Measurements from ENCODE around the gene HSPA4L. TPM values are rescaled to one million over a fixed set of nuclear protein-coding genes. Genes with fewer than 3 reads are reported as not detected.

HSPA4L gene
- polyA plus RNA-seq, 1 donor = 7.1 TPM

- DNase-seq = peak; percentile 23
Measured at GRCh38 chr4:127870688-127871087, 88.6 kb downstream of the HSPA4L start.

DNA sequence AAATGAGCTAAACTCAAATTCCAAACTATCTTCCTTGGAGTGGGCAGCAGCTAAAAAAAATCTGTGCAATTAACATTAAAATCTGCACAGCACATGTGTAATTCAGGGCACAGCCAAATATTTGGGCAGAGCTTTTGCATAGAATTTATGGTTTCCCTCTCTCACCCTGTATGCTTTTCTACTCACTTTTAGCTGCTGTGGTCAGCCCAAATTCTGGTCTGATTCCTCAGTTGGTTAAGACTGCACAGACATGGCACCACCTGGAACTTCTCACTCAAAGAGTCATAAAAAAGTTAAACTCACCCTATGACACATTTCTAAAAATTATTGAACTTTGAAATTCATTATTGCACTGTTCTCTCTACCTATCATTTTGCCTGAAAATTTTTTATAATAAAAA, 93.7 kb downstream of the HSPA4L start:
- no peak for DNase-seq

DNA sequence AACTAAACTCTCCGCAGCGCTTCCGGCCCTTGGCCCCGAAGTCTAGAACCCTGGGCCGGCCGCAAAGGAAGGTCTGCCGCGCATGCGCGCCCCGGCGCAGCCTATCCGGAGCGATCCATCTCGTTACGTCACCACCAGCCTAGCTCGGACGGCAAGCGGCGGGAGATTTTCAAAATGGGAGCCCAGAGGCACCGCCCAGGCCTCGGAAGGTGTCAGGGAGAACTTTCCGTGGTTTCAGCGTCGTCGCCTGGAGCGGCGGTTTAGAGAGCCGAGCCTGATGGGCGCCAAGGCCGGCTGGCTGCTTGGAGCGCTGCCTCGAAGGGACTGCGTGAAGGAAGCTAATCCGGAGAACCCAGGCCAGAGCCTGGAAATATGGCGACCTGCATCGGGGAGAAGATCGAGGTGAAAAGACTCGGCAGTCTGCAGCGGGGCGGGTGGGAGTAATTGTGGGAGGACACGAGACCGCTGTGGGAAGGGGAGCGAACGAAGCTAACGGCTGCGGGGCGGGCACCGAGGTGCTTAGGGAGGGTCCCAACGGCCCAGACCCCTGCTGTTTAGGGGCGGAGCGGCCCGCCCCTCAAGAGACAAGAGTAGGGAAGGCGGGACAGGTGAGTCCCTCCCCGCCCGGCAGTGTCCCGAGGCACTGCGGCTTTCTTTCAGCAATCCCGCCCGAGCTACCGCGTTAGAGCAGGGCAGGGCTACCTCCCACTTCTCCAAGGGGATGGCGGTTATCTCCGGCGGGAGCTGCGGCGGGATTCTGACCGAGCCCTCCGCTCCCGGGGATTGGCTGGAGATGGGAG, 98.8 kb downstream of the HSPA4L start, which contains the start of gene PLK4:
PLK4 (plus strand) TSS at position 131 of the 800 bp plus-strand sequence; CDS start at position 373, 242 bp downstream.
- peak; percentile 98 for DNase-seq

DNA sequence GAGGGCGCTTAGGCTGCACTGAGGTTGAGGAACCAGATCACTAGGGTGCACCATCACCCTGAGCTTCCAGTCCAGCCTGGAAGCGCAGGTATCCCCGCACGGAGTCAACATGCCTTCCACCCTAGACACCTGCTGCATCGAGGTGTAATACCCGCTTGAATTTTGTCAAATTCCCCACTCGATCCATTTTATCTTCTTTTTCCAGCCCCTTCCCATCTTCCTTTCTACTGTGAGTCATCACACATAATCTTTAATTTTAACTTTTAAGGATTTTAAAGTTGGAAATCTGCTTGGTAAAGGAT, 99.4 kb downstream of the HSPA4L start:
- DNase-seq = no peak

DNA sequence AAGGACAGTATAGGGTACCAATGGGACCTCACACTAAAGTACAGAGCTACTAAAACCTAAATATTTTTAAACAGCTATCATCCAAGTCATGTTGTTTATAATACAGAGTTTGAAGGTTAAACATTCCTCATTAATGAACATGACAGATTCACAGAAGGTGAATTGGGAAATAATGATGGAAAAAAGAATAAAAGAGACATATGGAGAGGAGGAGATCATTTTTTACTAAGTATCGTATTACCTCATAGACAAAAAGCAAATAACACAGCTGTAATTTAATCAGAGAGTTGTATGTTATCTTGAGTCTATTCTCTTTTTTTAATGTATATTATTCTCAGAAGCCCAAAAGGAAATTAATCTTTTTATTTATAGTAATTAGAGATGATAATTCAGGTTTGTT, 106.4 kb downstream of the HSPA4L start:
- no peak for DNase-seq

- no peak for DNase-seq
Measured at GRCh38 chr4:127889903-127890302, 107.8 kb downstream of the HSPA4L start.

Other genes starting within 250 kb of the HSPA4L start
- gene INTU, start 149.4 kb upstream of the HSPA4L start, polyA plus RNA-seq (ENCODE audit: insufficient read length) = 10.3 TPM
- not detected for gene SLC25A31, start 51.9 kb upstream of the HSPA4L start, polyA plus RNA-seq (ENCODE audit: insufficient read length)
- gene PLK4, start 98.6 kb downstream of the HSPA4L start, polyA plus RNA-seq (ENCODE audit: insufficient read length) = 8.8 TPM
- gene MFSD8, start 182.9 kb downstream of the HSPA4L start, polyA plus RNA-seq (ENCODE audit: insufficient read length) = 17.3 TPM
- 15.3 TPM for gene ABHD18, start 183.1 kb downstream of the HSPA4L start, polyA plus RNA-seq (ENCODE audit: insufficient read length)